ENCODE measurements around the gene SLC25A21. TPM values are rescaled to one million over a fixed set of nuclear protein-coding genes. Genes with fewer than 3 reads are reported as not detected.

Gene SLC25A21
- total RNA-seq, 2 donors from 2014 or later, result 1.00 to 1.2 TPM

- peak; percentile 75 for DNase-seq (ENCODE audit: low spot score)
- intact Hi-C loops (cut with DNase I), result no loop called here
Measured at GRCh38 chr14:36657399-36658122, 514.8 kb downstream of the SLC25A21 start.

GRCh38 chr14:36656687-36657398, 515.6 kb downstream of the SLC25A21 start:
- intact Hi-C loops (cut with DNase I), result no loop called here
- DNase-seq (ENCODE audit: low spot score), result no peak

- intact Hi-C loops (cut with DNase I), result no loop called here
- DNase-seq (ENCODE audit: low spot score), result no peak
Measured at GRCh38 chr14:36655963-36656686, 516.3 kb downstream of the SLC25A21 start.

- intact Hi-C loops (cut with DNase I), result no loop called here
- DNase-seq (ENCODE audit: low spot score), result no peak
Measured at GRCh38 chr14:36655571-36655962, 516.8 kb downstream of the SLC25A21 start.

- intact Hi-C loops (cut with DNase I), result no loop called here
- no peak for DNase-seq (ENCODE audit: low spot score)
Measured at GRCh38 chr14:36654794-36655381, 517.5 kb downstream of the SLC25A21 start.

- intact Hi-C loops (cut with DNase I), result no loop called here
Measured at GRCh38 chr14:36653962-36654793, 518.2 kb downstream of the SLC25A21 start.

GRCh38 chr14:36653413-36653812, 519.0 kb downstream of the SLC25A21 start:
- intact Hi-C loops (cut with DNase I), result no loop called here
- DNase-seq (ENCODE audit: low spot score), result no peak

More at GRCh38 chr14:36653962-36654793, 518.2 kb downstream of the SLC25A21 start:
- DNase-seq (ENCODE audit: low spot score), result no peak

- DNase-seq (ENCODE audit: low spot score), result no peak
- intact Hi-C loops (cut with DNase I), result no loop called here
Measured at GRCh38 chr14:36652542-36653201, 519.7 kb downstream of the SLC25A21 start.

- intact Hi-C loops (cut with DNase I), result loop anchor here in 1 of 2 donors (10.0 kb wide), 1 partner anchor 295 kb away; no protein-coding TSS in a partner anchor
- DNase-seq (ENCODE audit: low spot score), result no peak
Measured at GRCh38 chr14:36649872-36650650, 522.3 kb downstream of the SLC25A21 start.

- DNase-seq (ENCODE audit: low spot score), result no peak
- intact Hi-C loops (cut with DNase I), result loop anchor here in 1 of 2 donors (10.0 kb wide), 1 partner anchor 297 kb away; no protein-coding TSS in a partner anchor
Measured at GRCh38 chr14:36647824-36648753, 524.3 kb downstream of the SLC25A21 start.

GRCh38 chr14:36647417-36647823, 525.0 kb downstream of the SLC25A21 start:
- no peak for DNase-seq (ENCODE audit: low spot score)
- intact Hi-C loops (cut with DNase I), result loop anchor here in 1 of 2 donors (10.0 kb wide), 1 partner anchor 297 kb away; no protein-coding TSS in a partner anchor

- intact Hi-C loops (cut with DNase I), result loop anchor here in 1 of 2 donors (10.0 kb wide), 1 partner anchor 298 kb away; no protein-coding TSS in a partner anchor
- DNase-seq (ENCODE audit: low spot score), result no peak
Measured at GRCh38 chr14:36646664-36647416, 525.6 kb downstream of the SLC25A21 start.

- intact Hi-C loops (cut with DNase I), result no loop called here
- DNase-seq (ENCODE audit: low spot score), result no peak
Measured at GRCh38 chr14:36633580-36633979, 538.8 kb downstream of the SLC25A21 start.

Data from posterior vena cava (tissue), 2 donors.